Stimulated activated CD8-positive, alpha-beta memory T cell treated with anti-CD3 and anti-CD28 coated beads, Interleukin-15, amount 100 ng/mL, for 24 hours (primary cell): ENCODE data around the gene GIGYF1.
A peak's percentile ranks its signal among the peaks of the same experiment; 100 is the strongest.
"Not testable (repeated sequence)": the region's sequence is repeated elsewhere in the genome, so short reads cannot be mapped to it uniquely, and the experiment has no call there.

Experiments used
- DNase-seq: peaks from one replicate; pipeline ENCODE4 v3.0.0-alpha.2; 2020; ENCODE audit warnings: low read depth

Gene GIGYF1

DNA sequence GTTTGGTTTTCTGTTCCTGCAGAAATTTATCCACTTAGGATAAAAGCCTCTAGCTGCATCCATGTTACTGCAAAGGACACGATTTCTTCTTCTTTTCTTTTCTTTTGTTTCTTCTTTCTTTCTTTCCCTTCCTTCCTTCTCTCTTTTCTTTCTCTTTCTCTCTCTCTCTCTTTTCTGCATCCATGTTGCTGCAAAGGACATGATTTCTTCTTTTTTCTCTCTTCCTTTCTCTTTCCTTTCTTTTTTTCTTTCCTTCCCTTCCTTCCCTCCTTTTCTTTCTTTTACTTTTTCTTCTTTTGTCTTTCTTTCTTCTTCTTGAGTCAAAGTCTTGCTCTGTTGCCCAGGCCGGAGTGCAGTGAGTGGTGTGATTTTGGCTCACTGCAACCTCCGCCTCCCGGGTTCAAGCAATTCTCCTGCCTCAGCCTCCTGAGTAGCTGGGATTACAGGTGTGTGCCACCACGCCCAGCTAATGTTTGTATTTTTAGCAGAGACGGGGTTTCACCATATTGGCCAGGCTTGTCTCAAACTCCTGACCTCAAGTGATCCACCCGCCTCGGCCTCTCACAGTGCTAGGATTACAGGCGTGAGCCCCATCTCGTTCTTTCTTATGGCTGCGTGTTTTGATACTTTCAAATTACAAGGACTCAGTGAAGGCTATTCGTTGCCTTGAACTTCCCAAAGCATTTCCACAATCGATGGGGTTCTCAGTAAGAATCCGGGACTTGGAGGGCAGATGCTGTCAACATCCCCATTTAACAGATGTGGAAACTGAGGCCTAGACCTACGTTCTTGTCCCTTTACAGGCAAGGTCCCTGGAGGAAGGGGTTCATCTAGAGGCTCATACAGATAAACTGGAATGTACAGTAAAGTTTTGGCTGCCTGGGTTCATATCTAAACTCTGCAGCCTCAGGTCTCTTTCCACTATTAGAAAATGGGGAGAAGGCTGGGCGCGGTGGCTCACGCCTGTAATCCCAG, 22.4 kb downstream of the GIGYF1 start:
- no peak for DNase-seq

- no peak for DNase-seq
Measured at GRCh38 chr7:100670074-100670473, 24.0 kb downstream of the GIGYF1 start.

DNA sequence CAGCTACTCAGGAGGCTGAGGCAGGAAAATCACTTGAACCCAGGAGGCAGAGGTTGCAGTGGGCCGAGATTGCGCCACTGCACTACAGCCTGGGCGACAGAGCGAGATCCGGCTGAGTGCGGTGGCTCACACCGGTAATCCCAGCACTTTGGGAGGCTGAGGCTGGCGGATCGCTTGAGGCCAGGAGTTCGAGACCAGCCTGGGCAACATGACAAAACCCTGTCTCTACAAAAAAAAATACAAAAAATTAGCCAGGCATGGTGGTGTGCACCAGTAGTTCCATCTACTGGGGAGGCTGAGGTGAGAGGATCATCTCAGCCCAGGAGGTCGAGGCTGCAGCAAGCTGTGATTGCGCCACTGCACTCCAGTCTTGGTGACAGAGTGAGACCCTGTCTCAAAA, 24.9 kb downstream of the GIGYF1 start:
- not testable (repeated sequence) for DNase-seq

DNA sequence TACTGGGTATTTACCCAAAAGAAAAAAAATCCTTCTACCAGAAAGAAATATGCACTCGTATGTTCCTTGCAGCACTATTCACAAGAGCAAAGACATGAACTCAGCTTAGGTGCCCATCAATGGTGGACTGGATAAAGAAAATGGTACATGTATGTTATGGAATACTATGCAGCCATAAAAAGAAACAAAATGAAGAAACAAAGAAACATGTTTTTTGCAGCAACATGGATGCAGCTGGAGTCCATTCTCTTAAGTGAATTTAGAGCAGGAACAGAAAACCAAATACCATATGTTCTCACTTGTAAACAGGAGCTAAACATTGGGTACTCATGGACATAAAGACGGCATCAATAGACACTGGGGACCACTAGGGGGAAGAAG, 26.0 kb downstream of the GIGYF1 start:
- DNase-seq: no peak

DNA sequence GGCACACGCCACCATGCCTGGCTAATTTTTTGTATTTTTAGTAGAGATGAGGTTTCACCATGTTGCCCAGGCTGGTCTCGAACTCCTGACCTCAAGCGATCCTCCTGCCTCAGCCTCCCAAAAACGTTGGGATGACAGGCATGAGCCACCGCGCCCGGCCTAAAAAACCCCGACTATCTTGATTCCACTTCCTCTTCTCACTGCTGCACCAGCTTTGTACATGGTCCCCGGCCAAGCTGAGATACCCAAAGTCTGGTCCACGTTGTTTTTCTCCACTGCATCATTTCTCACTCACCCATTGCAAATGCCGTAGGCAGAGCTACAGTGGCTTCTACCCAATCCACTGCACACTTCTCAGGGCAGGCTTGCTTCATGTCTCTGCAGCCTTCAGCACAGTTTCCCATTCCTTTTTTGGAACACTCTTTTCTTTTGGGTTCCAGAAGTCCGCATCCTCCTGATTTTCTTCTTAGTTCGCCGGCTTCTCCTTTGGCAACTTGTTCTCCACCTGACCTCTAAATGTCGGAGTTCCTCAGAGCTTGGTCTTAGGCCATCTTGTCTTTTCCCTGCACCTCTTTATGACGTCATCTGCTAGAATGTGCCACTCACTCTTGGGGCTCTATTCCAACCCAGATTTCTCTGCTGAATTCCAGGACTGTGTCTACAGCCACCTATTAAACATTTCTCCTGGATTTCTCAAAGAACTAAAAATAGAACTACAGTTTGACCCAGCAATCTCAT, 26.6 kb downstream of the GIGYF1 start:
- DNase-seq: no peak

DNA sequence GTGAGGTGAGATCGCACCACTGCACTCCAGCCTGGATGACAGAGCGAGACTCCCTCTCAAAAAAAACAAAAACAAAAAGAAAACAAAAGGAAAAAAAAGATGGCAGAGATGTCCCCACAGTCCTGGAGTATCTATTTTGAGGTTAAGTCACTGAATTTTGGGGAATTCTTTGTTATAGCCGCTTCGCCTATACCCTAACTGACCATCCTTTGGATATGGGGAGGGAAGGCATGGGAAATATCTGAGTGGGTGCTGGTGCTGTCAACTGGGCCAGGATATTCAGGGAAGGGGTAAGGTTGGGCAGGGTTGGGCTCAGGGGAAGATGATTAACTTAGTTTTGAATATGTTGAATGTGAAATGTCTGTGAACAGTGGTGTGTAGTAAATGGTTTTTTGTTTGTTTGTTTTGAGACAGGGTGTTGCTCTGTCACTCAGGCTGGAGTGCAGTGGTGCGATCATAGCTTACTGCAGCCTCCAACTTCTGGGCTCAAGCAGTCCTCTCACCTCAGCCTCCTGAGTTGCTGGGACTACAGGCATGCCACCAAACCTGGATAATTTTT, 28.8 kb downstream of the GIGYF1 start:
- DNase-seq: no peak

DNA sequence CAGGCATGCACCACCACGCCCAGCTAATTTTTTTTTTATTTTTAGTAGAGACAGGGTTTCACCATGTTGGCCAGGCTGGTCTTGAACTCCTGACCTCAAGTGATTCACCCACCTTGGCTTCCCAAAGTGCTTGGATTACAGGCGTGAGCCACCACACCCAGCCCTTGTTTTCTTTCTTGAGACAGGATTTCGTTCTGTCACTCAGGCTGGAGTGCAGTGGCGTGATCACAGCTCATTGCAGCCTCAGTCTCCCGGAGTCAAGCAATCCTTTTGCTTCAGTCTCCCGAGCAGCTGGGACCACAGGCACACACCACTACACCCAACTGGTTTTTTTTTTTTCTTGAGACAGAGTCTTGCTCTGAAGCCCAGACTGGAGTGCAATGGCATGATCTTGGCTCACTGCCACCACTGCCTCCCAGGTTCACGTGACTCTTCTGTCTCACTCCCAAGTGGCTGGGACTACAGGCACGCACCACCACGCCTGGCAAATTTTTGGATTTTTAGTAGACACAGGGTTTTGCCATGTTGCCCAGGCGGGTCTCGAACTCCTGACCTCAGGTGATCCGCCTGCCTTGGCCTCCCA, 31.8 kb downstream of the GIGYF1 start:
- not testable (repeated sequence) for DNase-seq

- DNase-seq: no peak
Measured at GRCh38 chr7:100655908-100656674, 38.0 kb downstream of the GIGYF1 start, which contains the start of gene ACTL6B. ACTL6B (minus strand) TSS chr7:100656448; CDS start chr7:100656354, 94 bp downstream.

DNA sequence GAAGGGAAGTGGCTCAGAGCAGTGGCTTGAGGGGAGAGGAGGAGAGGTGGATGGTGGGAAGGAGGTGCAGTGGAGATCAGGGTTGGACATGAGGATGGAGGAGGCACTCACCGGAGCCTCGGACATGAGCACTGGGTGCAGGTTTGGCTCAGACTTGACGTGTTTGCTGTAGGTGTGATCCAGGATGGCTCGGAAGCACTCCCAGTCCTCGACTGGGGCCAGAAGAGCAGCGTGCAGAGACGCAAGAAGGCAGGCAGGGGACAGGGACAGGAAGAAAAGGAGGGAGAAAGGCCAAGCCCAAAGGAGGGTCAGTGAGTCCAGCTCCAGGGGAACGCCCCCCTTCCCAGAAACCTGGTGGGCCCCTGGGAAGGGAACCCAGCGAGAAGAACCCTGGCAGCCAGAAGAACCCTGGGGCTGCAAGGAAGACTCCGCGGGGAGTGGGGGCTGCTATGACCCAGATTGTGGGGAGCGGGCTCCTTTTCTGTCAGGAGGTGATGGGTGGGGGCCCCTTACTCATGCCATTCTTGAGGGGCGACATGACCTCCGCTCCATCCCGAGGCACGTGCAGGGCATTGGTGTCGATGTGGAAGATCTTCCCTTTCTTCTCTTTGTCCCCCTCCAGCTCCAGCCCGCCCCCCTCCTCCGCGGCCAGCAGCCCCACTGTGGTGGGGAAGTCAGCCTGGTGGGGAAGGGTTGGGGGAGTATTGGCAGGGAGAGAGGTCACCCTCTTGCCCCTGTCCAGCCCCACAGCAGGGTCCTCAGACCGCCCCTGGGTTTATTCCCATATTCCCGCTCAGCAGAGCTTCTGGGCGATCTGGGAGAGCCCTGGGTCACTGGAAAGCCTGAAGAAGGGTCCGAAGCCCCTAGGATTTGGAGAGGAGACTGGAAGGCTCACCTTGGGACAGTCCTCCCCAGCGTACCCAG, 38.9 kb downstream of the GIGYF1 start:
- DNase-seq: no peak

- DNase-seq: no peak
Measured at GRCh38 chr7:100649826-100650565, 44.1 kb downstream of the GIGYF1 start.

GRCh38 chr7:100642534-100642907, 51.5 kb downstream of the GIGYF1 start:
- no peak for DNase-seq

DNA sequence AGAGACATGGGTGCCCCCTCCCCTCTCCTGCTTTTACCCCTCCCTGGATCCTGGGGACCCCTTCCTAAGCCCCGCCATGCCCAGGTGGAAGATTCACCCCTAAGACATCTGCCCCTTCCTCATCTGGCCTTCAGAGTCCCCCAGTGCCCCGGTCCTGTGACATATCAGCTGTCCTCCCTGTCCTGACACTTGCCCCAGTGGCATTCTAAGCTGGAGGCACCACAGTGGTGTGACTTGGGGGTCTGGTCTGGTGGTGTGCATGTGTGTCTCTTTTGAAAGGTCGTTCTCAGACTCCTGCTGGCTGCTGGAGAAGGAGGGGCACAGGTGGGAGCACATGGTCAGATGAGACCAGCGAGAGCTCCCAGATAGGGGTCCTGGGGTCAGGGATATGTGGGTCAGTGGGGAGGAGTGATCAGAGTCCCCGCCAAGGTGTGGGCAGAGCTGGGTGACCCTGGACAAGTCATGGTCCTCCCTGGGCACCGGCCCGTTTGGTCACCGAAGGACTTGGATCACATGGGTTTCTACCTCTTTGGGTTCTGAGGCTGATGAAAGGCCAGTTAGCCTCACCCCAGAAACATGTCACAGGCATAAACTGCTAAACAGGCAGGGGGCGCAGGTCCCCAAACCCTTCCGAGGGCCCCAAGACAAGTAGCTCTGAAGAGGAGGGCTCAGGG, 52.1 kb downstream of the GIGYF1 start:
- no peak for DNase-seq

GRCh38 chr7:100641463-100641859, 52.6 kb downstream of the GIGYF1 start, which contains the start of gene TFR2:
TFR2 (minus strand) TSS chr7:100641552; CDS start chr7:100641509, 43 bp downstream.
- DNase-seq: no peak

- no peak for DNase-seq
Measured at GRCh38 chr7:100640517-100641440, 53.3 kb downstream of the GIGYF1 start.

- DNase-seq: no peak
Measured at GRCh38 chr7:100639995-100640516, 54.0 kb downstream of the GIGYF1 start.

DNA sequence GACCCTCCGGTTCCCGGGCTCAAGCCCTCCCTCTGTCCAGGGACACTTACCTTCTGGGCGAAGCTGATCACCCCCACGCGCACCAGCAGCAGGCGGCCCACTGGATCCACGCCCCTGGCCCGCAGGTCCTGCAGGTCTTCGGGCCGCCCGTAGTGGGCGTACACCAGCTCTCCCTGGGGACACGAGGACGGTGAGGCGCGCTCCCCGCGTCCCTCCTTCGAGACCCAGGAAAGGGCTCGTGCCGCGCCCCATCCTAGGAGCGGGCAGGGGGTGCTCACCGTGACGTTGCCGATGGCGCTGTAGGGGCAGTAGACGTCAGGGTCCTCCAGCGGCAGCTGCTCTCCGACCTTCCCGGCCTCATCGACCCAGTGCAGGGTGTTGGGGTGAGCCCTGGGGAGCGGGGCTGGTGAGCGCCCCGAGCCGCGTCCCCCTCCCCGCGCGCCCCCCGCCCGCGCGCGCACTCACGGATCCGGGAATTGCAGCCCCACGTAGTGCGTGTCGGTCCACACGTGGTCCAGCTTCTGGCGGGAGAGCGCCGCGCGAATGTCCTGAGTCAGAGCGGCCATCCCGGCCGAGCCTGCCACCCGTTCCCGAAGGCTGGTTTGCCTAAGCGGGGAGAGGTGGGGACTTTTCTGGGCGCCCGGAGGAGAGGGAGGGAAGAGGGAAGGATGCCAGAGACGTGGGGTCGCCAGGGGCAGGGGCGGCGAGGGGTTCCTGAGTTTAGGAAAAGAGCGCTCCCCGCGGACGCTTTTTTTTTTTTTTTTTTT, 60.9 kb downstream of the GIGYF1 start:
- DNase-seq: peak; percentile 21

DNA sequence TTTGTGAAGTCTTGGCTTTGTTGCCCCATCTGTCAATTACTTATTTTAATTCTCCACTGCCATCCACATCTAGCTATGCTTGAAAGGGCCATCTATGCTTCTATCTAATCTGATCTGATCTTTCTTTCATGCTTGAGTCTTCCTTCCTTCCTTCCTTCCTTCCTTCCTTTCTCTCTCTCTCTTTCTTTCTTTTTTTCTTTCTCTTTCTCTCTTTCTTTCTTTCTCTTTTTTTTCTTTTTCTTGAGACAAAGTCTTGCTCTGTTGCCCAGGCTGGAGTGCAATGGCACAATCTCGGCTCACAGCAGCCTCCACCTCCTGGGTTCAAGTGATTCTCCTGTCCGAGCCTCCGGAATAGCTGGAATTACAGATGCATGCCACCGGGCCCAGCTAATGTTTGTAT, 64.0 kb downstream of the GIGYF1 start:
- DNase-seq: no peak
